Subcutaneous adipose tissue (tissue), 4 donors: Measurements from ENCODE around the gene AK8. TPM values are rescaled to one million over a fixed set of nuclear protein-coding genes. Genes with fewer than 3 reads are reported as not detected.

Experiments used
- CTCF ChIP-seq: fragments of 450-650 bp; IDR thresholded peaks from one replicate; pipeline ENCODE4 v1.5.1; 2016; ENCODE audit warnings: low read depth, mild to moderate bottlenecking, control low read depth, antibody characterized with exemption, moderate library complexity
- total RNA-seq, 4 donors: library from RNA; depleted of rRNA; stranded (reverse); fragments of >200 nt; gene quantifications; one replicate each; pipeline ENCODE4 v1.1.0, GENCODE V29; 2016

Gene AK8
- total RNA-seq, 4 donors from 2014 or later, result 0.68 to 1.3 (median 1.1) TPM

- no peak for TF ChIP-seq CTCF
Measured at GRCh38 chr9:132679946-132680625, 198.0 kb downstream of the AK8 start.

GRCh38 chr9:132677976-132678375 is 200.1 kb downstream of the AK8 start:
- TF ChIP-seq CTCF, result no peak

Other genes with a start within 250 kb of the AK8 start
- 10 to 100 TPM in 3 of 4 donors, 1 to 10 TPM in 1; 8.5 to 15.7 (median 10.8) TPM for gene DDX31, start 208.3 kb downstream of the AK8 start, total RNA-seq
- 10 to 100 TPM in 1 of 4 donors, 1 to 10 TPM in 3; 9.5 to 11.4 (median 9.6) TPM for gene GTF3C4, start 207.8 kb downstream of the AK8 start, total RNA-seq
- gene SPACA9, start 614 bp upstream of the AK8 start, total RNA-seq, result 1 to 10 TPM; 3.0 to 4.2 (median 3.3) TPM
- gene TSC1, start 66.3 kb upstream of the AK8 start, total RNA-seq, result 10 to 100 TPM; 43.4 to 63.1 (median 51.4) TPM
- gene GFI1B, start 100.4 kb upstream of the AK8 start, total RNA-seq, result not detected
- gene GTF3C5, start 152.7 kb upstream of the AK8 start, total RNA-seq, result 10 to 100 TPM; 32.0 to 63.1 (median 41.1) TPM
- gene CEL, start 183.7 kb upstream of the AK8 start, total RNA-seq, result under 1 TPM in 1 of 4 donors, not detected in 3; 0.75 TPM
- gene RALGDS, start 243.0 kb upstream of the AK8 start, total RNA-seq, result 10 to 100 TPM; 26.0 to 95.1 (median 38.9) TPM